ENCODE measurements around the gene MMP25.

The MMP25 gene

GRCh38 chr16:3017794-3018506 lies 28.4 kb upstream of the MMP25 start, which contains the start of gene CLDN6:
TSS of gene CLDN6 (minus strand) at chr16:3018183. CDS start at chr16:3016021, 2,162 bp downstream.
- DNase-seq = peak in 2 of 4 experiments; percentile 36 to 55

GRCh38 chr16:3019594-3020246 lies 26.6 kb upstream of the MMP25 start:
- no peak for DNase-seq

GRCh38 chr16:3020247-3020603 lies 26.1 kb upstream of the MMP25 start, which contains the start of gene TNFRSF12A:
TSS of gene TNFRSF12A (plus strand) at chr16:3020368. CDS start at chr16:3020398, 30 bp downstream.
- peak; percentile 86 to 96 (median 91) for DNase-seq

DNA sequence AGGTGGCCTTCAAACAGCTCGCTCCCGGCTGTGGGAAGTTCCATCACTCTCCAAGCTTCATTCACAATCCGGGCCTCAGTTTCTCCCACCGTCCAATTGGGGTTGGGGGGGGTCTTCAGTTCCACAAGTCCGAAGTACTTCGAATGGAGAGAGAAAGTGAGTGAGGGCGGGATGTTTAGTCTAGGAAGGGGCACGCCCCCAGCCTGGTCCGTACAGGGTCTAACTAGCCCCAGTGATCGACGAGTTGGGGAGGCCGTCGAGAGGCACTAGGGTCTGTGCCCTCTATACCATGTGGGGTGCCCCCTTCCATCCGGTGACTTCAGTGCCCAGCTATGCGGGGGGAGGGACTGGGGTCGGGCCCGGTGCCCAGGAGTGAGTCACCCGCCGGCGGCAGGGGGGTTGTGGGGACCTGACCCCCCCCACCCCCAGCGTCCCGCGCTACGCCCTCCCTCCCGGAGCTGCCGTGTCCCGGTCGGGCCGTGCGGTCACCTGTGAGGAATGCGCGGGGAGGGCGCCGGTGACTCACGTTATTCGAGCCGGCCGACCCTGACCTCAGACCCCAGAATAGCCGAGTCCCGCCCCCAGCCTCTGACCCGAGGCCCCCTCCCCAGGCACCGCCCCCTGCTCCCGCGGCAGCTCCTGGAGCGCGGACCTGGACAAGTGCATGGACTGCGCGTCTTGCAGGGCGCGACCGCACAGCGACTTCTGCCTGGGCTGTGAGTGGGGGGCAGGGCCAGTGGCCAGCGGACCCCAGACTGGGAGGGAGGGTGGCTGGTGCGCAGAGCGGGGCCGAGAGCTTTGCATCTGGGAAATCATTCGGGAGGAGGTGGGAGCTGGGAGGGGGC lies 25.5 kb upstream of the MMP25 start:
- DNase-seq = peak in 3 of 4 experiments; percentile 26 to 45 (median 38)

- DNase-seq = peak; percentile 74 to 92 (median 86)
These were observed 24.7 kb upstream of the MMP25 start for GRCh38 chr16:3021449-3022207.

- peak; percentile 84 to 95 (median 92) for DNase-seq
These were observed 24.1 kb upstream of the MMP25 start for GRCh38 chr16:3022208-3022683.

DNA sequence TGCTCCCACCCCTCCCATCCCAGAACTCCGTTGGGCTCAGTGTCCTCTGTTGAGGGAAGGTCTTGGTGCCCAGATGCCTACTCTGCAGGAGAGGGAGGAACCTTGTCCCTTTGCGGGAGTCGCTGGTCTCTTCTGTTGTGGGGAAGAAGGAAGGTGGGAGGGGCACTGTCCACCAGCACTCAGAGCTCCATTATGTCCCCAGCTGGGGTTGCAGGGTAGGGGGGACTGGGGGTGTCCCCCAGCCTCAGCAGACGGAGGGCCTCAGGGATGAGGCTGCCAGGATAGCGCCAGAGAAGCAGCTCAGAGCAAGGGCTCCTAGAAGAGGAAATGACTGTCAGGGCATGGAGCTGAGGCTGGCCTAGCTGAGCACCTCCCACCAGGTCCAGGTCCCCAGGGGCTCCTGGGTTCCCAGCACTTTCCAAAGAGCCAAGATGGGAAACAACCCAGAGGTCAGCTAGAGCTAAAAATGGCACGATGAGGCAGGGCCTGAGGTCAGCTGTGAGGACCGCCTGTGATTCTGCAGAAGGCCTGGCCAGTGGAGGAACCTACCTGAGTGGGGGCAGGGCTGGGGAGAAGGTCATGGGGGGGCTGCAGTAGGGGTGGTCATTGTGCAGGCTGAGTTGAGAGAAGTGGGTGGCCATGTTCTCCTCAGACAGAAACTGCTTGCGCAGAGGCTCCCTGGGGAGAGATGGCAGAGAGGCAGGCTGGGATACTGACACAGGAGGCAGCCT lies 23.5 kb upstream of the MMP25 start:
- DNase-seq = peak in 3 of 4 experiments; percentile 49 to 63 (median 53)

GRCh38 chr16:3023415-3023668 lies 23.0 kb upstream of the MMP25 start:
- no peak for DNase-seq

DNA sequence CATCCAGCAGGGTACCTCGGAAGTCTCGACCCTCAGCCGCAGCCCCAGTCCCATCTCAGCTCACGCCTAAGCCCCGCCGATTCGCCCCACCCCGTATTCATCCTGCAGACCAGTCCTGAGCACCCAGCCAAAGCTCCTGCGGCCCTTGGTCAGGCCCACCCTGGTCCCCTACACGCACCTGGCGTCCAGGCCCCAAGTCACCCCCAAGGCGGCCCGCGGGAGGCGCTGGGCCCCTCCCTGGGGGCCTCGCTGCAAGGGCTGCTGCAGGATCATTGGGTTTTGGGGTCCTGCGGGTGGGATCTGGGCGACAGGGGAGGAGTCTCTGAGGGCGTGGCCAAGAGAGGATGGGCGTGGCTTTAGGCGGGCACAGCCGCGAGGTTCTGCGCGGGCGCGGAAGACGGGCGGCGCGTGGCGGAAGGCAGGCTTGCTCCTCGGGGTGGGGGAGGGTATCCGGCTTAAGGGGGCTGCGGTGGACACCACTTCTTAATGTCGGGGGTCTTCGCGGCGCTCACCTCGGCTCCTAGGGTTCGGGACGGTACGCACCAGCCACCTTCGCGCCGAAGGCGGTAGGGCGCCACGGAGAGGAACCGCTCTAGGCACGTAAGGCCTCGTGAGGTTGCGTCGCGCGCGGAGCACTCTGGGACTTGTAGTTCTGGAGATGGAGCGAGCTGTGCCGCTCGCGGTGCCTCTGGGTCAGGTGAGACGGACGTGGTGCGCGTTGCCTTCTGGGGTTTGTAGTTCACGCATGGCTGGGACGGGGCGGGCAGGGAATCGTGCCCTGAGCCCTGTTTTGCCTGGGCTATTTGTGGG lies 22.5 kb upstream of the MMP25 start, which contains the start of the genes HCFC1R1 and THOC6:
TSS of gene HCFC1R1 (minus strand) at position 274 of the 810 bp plus-strand sequence. CDS start at position 273, 1 bp downstream.
TSS of gene THOC6 (plus strand) at position 367 of the 810 bp plus-strand sequence. CDS start at position 659, 292 bp downstream.
- DNase-seq = peak; percentile 98 to 99 (median 99)

GRCh38 chr16:3025032-3026002 lies 21.0 kb upstream of the MMP25 start:
- no peak for DNase-seq

GRCh38 chr16:3026003-3026378 lies 20.4 kb upstream of the MMP25 start:
- DNase-seq = no peak

GRCh38 chr16:3026609-3027488 lies 19.5 kb upstream of the MMP25 start:
- no peak for DNase-seq

- DNase-seq = no peak
These were observed 18.9 kb upstream of the MMP25 start for GRCh38 chr16:3027489-3027795.

- peak; percentile 85 to 94 (median 91) for DNase-seq
These were observed 18.2 kb upstream of the MMP25 start for GRCh38 chr16:3027983-3028715.

DNA sequence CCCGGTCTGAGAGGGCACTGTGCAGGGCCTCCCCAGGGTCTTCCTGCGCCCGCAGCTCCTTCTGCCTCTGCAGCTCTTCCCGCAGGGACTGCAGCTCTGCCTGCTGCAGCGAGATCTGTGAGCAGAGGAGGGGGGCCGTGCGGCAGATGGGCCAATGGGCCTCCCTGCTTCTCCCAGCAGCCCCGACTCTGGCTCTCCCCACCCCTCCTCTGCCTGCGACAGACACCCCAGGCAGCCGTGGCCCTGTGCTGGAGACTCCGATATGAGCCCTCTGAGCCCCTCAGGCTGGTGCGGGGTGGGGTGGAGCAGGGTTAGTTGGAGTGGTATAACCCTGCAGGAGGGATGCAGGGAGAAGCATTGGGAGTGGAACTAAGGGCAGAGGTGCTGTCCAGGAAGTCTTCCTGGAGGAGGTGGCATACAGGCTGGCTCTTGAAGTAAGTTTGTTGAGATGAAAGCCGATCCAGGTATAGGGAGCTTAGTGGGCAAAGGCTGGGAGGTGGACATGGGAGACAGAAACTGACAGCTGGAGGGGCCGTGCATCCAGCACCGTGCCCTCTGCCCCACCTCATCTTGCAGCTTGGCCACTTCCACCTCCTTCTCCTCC lies 17.5 kb upstream of the MMP25 start:
- DNase-seq = no peak

- peak; percentile 19 to 73 (median 48) for DNase-seq
These were observed 16.7 kb upstream of the MMP25 start for GRCh38 chr16:3029491-3030221.

Measured in suppressor macrophage (primary cell).